ENCODE measurements around the gene MRPL27.

The MRPL27 gene

GRCh38 chr17:50359998-50360461 lies 13.0 kb downstream of the MRPL27 start:
- no peak for ATAC-seq

- ATAC-seq = no peak
Measured at GRCh38 chr17:50359005-50359699, 13.8 kb downstream of the MRPL27 start.

- ATAC-seq = no peak
Measured at GRCh38 chr17:50358177-50358576, 14.8 kb downstream of the MRPL27 start.

DNA sequence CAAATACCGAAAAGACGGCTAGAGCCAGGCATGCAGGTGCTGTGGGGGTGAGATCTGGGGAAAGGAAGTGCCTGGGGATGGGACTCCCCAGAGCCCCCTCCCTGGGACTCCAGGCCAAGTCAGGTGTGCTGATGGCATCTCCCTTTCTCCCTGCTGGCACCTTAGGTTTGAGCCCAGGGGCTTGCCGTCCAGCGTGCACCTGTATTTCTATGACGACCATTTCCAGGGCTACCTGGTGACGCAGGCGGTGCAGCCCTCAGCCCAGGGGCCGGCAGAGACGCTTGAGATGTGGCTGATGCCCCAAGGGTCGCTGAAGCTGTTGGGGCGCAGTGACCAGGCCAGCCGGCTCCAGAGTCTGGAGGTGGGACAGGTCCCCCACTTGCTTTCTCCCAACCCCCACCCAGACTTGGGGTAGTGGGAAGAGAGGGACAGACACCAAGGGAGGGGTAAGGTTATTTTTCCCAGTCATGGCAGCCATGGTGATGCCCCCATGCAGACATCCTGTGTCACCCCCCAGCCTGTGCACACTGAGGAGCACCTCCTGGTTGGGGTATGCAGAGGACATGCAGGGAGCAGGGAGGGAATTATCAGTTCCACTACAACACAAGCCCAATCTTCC lies 16.0 kb downstream of the MRPL27 start:
- no peak for ATAC-seq

DNA sequence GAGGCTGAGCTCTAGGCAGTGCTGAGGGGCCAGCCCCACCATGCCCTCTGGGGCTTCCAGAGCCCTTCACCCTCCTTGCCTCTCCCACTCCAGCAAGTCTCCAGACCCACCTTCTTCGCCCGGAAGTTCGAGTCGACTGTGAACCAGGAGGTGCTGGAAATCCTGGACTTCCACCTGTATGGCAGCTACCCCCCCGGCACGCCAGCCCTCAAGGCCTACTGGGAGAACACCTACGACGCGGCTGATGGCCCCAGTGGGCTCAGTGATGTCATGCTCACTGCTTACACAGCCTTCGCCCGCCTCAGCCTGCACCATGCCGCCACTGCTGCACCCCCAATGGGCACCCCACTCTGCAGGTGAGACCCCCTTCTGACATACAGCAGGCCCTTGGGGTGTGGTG lies 16.6 kb downstream of the MRPL27 start:
- ATAC-seq = no peak

DNA sequence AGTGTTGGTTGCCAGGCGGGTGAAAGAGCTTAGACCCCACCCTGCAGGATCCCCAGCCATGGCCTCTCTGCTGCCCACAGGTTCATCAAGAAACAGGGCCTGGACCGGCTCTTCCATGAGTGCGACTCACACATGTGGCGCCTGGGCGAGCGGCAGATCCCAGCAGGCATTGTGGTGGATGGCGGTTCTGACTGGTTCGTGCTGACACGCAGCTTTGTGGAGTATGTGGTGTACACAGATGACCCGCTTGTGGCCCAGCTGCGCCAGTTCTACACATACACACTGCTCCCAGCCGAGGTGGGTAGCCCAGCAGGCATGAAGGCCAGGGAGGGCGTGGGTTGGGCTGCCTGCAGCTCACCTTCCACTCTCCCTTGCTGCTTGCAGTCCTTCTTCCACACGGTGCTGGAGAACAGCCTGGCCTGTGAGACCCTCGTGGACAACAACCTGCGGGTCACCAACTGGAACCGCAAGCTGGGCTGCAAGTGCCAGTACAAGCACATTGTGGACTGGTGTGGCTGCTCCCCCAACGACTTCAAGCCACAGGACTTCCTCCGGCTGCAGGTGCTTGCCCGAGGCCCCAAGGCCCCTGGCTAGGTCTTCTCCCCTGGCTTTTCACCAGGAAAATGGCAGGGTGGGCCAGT lies 17.2 kb downstream of the MRPL27 start:
- ATAC-seq = peak in 1 of 2 donors; percentile 10

DNA sequence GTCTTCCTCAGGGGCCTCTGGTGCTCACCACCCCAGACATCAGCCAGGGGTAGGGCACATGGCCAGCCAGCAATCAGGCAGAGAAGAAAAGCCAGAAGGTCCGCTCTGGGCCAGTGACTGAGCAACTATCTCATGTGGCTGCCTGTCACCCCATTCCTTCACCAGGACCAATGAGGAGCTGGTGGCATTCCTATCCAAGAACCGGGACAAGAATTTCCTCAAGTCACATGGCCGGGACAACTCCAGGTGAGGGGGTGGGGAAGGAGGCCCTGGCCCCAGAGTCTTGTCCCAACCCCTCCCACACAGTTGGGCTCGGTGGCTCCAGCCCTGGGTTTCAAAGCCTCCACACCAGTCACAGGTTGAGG lies 17.7 kb downstream of the MRPL27 start:
- no peak for ATAC-seq

- ATAC-seq = no peak
Measured at GRCh38 chr17:50354776-50355175, 18.2 kb downstream of the MRPL27 start.

GRCh38 chr17:50354198-50354597 lies 18.8 kb downstream of the MRPL27 start:
- no peak for ATAC-seq

- ATAC-seq = no peak
Measured at GRCh38 chr17:50353600-50354195, 19.3 kb downstream of the MRPL27 start.

GRCh38 chr17:50352693-50353599 lies 20.0 kb downstream of the MRPL27 start:
- no peak for ATAC-seq

GRCh38 chr17:50352072-50352692 lies 20.8 kb downstream of the MRPL27 start:
- no peak for ATAC-seq

DNA sequence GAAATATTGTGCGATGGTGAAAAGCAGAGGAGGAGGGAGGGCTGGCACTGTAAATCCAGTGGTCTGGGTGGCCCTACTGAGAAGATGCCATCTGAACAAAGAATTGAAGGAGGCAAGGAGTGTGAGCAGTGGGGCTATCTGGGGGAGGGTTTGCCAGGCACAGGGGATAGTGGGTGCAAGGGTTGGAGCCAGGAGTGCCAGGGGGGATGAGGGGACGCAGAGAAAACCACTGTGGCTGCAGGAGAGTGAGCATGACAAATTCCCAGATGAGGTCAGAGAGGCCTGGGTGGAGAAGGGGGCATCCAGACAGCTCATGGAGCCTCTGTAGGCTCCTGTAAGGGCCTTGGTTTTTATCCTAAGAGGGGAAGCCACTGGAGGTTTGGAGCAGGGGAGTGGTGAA lies 22.3 kb downstream of the MRPL27 start:
- ATAC-seq = no peak

GRCh38 chr17:50349243-50349600 lies 23.8 kb downstream of the MRPL27 start:
- ATAC-seq = no peak

DNA sequence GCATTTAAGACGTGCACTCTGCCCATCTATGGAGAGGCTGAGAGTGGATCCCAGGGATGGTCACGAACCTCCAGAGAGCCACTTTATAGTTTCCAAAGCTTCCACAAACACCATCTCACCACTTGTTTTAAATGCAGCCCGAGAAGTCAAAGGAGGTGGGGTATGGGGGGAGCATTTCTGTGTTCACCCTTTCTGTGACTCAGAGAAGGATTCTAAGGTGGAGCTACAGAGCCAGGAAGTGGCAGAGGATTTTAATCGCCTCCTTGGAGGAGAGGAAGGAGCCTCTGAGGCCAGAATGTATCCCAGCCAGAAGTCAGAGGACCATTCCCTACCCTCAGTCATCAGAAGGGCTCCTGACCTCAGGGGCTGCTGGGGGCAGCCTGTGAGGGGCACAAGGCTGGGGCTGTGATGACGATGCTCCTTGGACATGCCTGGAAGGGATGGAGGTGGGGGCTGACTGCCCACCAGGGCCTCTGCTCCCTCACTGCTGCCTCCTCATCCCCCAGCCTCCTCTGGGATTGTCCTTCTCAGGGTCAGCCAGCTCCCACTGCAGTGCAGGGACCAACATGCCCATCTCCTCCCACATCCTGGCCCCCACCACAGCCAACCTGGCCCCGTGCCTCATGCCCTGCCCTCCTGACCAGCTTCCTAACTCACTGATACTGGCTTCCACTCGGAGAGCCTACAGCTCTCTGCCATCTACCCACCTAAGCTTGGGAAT lies 24.3 kb downstream of the MRPL27 start:
- ATAC-seq = no peak

- ATAC-seq = no peak
Measured at GRCh38 chr17:50347894-50348291, 25.1 kb downstream of the MRPL27 start.

- no peak for ATAC-seq
Measured at GRCh38 chr17:50347117-50347893, 25.7 kb downstream of the MRPL27 start.

GRCh38 chr17:50346313-50347116 lies 26.5 kb downstream of the MRPL27 start:
- peak; percentile 59 to 69 for ATAC-seq

DNA sequence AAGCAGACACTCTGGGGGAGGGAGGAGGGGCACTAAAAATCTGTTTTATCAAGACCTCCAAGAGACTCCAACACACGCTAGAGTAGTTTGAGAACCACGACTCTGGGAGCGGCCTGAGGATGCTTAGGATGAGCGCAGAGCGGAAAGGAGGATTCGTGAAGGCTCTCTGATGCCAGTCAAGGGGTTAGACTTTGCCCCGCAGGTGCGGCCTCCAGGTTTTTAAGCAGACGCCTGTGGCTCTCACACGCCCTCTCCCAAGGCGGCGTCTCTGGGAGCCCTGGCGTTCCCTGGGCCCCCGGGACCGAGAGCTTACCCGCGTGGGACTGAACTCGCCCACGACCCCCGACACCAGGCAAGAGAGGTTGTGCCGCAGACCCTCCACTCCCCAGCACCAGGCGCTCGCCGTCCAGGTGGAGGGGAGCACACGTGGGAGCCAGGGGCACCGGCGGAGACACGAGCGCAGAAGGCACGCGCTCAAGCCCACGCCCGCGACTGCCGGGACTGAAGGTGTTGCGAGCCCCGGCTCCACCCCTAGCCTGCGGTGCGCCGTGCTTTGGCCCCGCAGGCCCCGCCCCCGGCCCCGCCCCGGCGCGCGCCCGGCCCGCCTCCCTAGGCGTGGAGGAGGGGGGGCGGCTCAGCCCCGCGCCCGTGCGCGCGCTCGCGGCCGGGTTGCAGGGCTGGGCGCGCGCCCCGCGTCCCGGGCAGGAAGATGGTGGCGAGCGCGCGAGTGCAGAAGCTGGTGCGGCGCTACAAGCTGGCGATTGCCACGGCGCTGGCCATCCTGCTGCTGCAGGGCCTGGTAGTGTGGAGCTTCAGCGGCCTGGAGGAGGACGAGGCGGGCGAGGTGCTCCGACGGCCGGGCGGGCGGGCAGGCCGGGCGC lies 27.3 kb downstream of the MRPL27 start, which contains the start of gene XYLT2:
XYLT2 (plus strand) TSS at position 695 of the 881 bp plus-strand sequence; CDS start at position 710, 15 bp downstream.
- peak; percentile 88 to 89 for ATAC-seq

Measured in activated CD4-positive, CD25-positive, alpha-beta regulatory T cell treated with anti-CD3 and anti-CD28 coated beads, Interleukin-2, amount 50 U/mL, for 24 hours (primary cell).